DOHH2 (cell line): ENCODE results near the gene HECW1.

ENCODE experiments used
- H3F3A ChIP-seq: fragments of 200-600 bp; sonication (generic), shearing (Covaris generic); 2 replicates; pipeline ENCODE4 v1.6.0; 2016; ENCODE audit warnings: antibody characterized with exemption, mild to moderate bottlenecking; ENCODE audit not compliant: control insufficient read depth, insufficient read depth
- H3K27ac ChIP-seq: fragments of 200-600 bp; sonication (generic); 2 replicates; pipeline ENCODE4 v1.5.1; 2014; ENCODE audit warnings: low read depth, mild to moderate bottlenecking, low read length, moderate library complexity
- H3K27me3 ChIP-seq: fragments of 200-600 bp; sonication (generic); 2 replicates; pipeline ENCODE4 v1.6.1; 2014; ENCODE audit warnings: mild to moderate bottlenecking, low read length, mixed read lengths; ENCODE audit not compliant: control insufficient read depth
- H3K36me3 ChIP-seq: fragments of 200-600 bp; sonication (generic); 2 replicates; pipeline ENCODE4 v1.6.1; 2014; ENCODE audit warnings: mild to moderate bottlenecking, low read length, moderate library complexity, mixed read lengths; ENCODE audit not compliant: control insufficient read depth
- H3K4me1 ChIP-seq: fragments of 200-600 bp; sonication (generic); 2 replicates; pipeline ENCODE4 v1.6.1; 2014; ENCODE audit warnings: mild to moderate bottlenecking, low read length, mixed read lengths; ENCODE audit not compliant: control insufficient read depth
- H3K4me2 ChIP-seq: fragments of 200-600 bp; sonication (generic); 2 replicates; pipeline ENCODE4 v1.6.0; 2014; ENCODE audit warnings: mild to moderate bottlenecking, low read length, moderate library complexity
- H3K4me3 ChIP-seq: fragments of 200-600 bp; sonication (generic); 2 replicates; pipeline ENCODE4 v1.5.1; 2014; ENCODE audit warnings: mild to moderate bottlenecking, low read length, mixed read lengths
- H3K79me2 ChIP-seq: fragments of 200-600 bp; sonication (generic); 2 replicates; pipeline ENCODE4 v1.6.1; 2014; ENCODE audit warnings: mild to moderate bottlenecking, low read length, mixed read lengths; ENCODE audit not compliant: control insufficient read depth
- H3K9me2 ChIP-seq: fragments of 200-600 bp; sonication (generic); replicated peaks from 2 replicates; pipeline ENCODE4 v1.6.1; 2014; ENCODE audit warnings: mild to moderate bottlenecking, low read length, mixed read lengths; ENCODE audit not compliant: control insufficient read depth
- H3K9me3 ChIP-seq: fragments of 200-600 bp; sonication (generic); 2 replicates; pipeline ENCODE4 v1.6.1; 2014; ENCODE audit warnings: antibody characterized with exemption, low read length, mixed read lengths; ENCODE audit not compliant: control insufficient read depth, insufficient read depth
- H4K20me1 ChIP-seq: fragments of 200-600 bp; sonication (generic); 2 replicates; pipeline ENCODE4 v1.6.0; 2014; ENCODE audit warnings: low read depth, mild to moderate bottlenecking, antibody characterized with exemption, low read length, moderate library complexity; ENCODE audit not compliant: control insufficient read depth, insufficient read depth
- CTCF ChIP-seq: fragments of 200-600 bp; sonication (generic); IDR thresholded peaks from one replicate; pipeline ENCODE4 v1.5.1; 2014; ENCODE audit warnings: antibody characterized with exemption, mild to moderate bottlenecking, low read depth, low read length; ENCODE audit not compliant: poor library complexity, severe bottlenecking
- EZH2phosphoT487 ChIP-seq: fragments of 200-600 bp; sonication (generic); IDR thresholded peaks from 2 replicates; pipeline ENCODE4 v1.6.1; 2017; ENCODE audit warnings: borderline replicate concordance, mild to moderate bottlenecking, antibody characterized with exemption, low read length, moderate library complexity, mixed read lengths

The HECW1 gene

DNA sequence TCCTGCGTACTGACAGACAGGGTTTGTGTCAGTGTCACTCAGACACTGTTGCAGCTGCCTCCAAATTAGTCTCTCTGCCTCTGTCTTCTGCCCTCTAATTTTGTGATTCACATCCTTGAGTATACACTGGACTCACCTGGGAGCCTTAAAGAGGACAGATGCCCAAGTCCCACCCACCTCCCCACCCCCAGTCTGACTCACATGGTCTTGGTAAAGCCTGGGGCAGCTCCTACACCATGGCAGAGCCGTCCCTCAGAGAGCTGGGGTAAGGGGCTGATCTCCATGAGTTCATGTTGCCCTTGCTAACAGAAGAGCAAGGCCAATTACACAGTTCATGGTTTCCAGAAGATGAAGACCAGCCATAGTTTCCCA lies 272.8 kb downstream of the HECW1 start:
- peaks cover 6% of the 10 kb centered on the region; the same call in 1 of the 2 replicates for H3K27me3 ChIP-seq
- no peak overlapping the region for H3K4me2 ChIP-seq
- no peaks in the 10 kb centered on the region for H3K36me3 ChIP-seq
- H3K4me1 ChIP-seq = no peaks in the 10 kb centered on the region
- no peaks in the 10 kb centered on the region for H3K9me2 ChIP-seq
- no peaks in the 10 kb centered on the region; the same call in 1 of the 2 replicates for H3K9me3 ChIP-seq
- TF ChIP-seq EZH2phosphoT487 (no peak), CTCF (no peak)
- no peak overlapping the region for H3K4me3 ChIP-seq
- no peak overlapping the region for H3K27ac ChIP-seq
- no peaks in the 10 kb centered on the region for H3F3A ChIP-seq
- H4K20me1 ChIP-seq = no peaks in the 10 kb centered on the region
- no peaks in the 10 kb centered on the region for H3K79me2 ChIP-seq

GRCh38 chr7:43385856-43386255 lies 273.4 kb downstream of the HECW1 start:
- Histone ChIP-seq H3K9me2 (no peaks in the 10 kb centered on the region), H3K9me3 (no peaks in the 10 kb centered on the region; the same call in 1 of the 2 replicates), H3K27me3 (peaks cover 6% of the 10 kb centered on the region; the same call in 1 of the 2 replicates), H3K4me2 (no peak overlapping the region), H3K4me3 (no peak overlapping the region), H3K4me1 (no peaks in the 10 kb centered on the region), H3K79me2 (no peaks in the 10 kb centered on the region), H3K36me3 (no peaks in the 10 kb centered on the region), H3F3A (no peaks in the 10 kb centered on the region), H4K20me1 (no peaks in the 10 kb centered on the region), H3K27ac (no peak overlapping the region)
- TF ChIP-seq EZH2phosphoT487 = no peak
- TF ChIP-seq CTCF = no peak

- Histone ChIP-seq H3K9me2 (no peaks in the 10 kb centered on the region), H3F3A (no peaks in the 10 kb centered on the region), H3K4me1 (no peaks in the 10 kb centered on the region), H3K36me3 (no peaks in the 10 kb centered on the region), H3K79me2 (no peaks in the 10 kb centered on the region), H3K9me3 (no peaks in the 10 kb centered on the region), H4K20me1 (no peaks in the 10 kb centered on the region), H3K4me3 (no peak overlapping the region), H3K27ac (no peak overlapping the region), H3K4me2 (no peak overlapping the region), H3K27me3 (peaks cover 6% of the 10 kb centered on the region; the same call in 1 of the 2 replicates)
- no peak for TF ChIP-seq EZH2phosphoT487
- TF ChIP-seq CTCF = no peak
Measured at GRCh38 chr7:43387932-43388331, 275.5 kb downstream of the HECW1 start.
